Activated CD4-positive, CD25-positive, alpha-beta regulatory T cell treated with anti-CD3 and anti-CD28 coated beads, Interleukin-2, amount 50 U/mL, for 72 hours (primary cell): ENCODE measurements around the gene ABCA8.

Experiments used
- DNase-seq: peaks from one replicate; pipeline ENCODE4 v3.0.0; 2021

ABCA8 gene

GRCh38 chr17:68821860-68822696 lies 133.1 kb downstream of the ABCA8 start:
- no peak for DNase-seq

DNA sequence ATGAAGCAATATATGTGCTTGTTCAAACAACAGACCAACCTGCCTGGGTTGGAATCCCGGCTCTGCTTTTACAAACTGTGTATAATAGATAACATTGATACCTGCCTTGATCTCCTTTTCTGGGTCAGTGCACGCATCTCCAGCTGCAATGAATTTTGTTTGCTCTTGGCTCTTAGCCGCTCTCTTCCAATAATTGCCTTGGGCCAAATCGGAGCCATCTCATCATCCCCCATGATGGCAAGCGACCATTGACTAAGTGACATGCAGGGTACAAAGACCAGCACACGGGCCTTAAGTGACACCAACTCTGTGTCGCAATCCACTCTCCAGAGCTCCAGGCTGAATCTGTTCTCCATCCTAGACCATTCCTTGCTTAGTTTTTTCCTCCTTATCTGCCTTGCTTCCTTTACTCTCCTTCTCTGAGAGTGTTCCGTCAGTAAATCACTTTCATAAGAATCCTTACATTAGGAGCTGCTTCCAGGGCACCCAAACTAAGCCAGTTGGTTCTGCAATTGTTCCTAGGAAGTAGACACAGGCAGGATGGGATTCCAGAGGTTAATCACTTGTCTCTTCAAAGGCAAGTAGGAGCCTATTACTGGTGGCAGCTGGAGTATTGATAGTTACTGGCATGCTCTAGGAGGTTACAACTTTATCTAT lies 134.2 kb downstream of the ABCA8 start:
- no peak for DNase-seq

DNA sequence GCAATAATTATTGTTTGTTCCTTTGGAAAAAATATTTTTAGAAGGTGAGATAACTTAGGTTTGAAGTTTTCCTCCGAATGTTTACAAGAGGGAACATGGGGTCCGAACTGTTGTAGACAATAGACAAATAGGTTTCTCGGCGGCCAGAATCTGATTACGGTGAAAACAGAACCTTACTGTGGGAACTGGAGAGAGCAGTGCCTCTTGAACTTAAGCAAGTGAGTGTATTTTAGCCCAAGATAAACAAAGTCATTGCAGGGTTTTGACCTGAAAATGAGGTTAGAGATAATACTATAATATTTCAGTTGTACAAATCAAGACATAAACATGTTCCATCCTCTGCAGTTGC lies 134.7 kb downstream of the ABCA8 start:
- no peak for DNase-seq

DNA sequence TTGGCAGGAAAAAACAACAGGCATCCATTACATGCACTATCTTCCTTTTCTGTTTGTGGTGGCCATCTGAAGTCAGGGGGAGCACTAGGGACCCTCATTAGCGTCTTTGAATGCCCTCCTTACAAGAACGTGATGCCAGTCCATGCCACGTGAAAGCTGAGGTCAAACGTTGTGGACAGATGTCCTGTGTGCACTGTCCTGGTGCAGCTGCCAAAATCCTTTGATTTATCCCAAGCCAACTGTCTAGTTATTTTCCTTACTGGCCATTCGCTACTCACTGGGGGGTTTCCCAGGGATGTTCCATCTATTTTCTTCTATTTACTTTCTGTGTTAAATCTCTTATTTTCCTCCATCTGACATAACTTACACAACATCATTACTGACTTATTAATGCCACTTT lies 135.7 kb downstream of the ABCA8 start:
- DNase-seq: no peak
